ENCODE results near the gene RGS3. TPM values are rescaled to one million over a fixed set of nuclear protein-coding genes. Genes with fewer than 3 reads are reported as not detected.

Gene RGS3
- total and polyA plus RNA-seq, 2 of the 13 experiments (the other 11 are each of a cell fraction or from before 2014, with no cell fraction given) = 17.1 to 28.8 TPM

- no TSS peak for BruUV-seq (replicated peaks)
- POLR2A ChIA-PET = interaction anchor here (0.7 kb wide), 1 partner anchor 51 kb away, joined by 3 read pairs; no protein-coding TSS in a partner anchor
- TF ChIP-seq GATA4 (IDR thresholded peaks at IDR 0.05; ENCODE audit: borderline replicate concordance, low read depth) (no peak), SOX5 (CRISPR knock-in tag; IDR thresholded peaks at IDR 0.05; ENCODE audit: borderline replicate concordance) (no peak), ZNF746 (CRISPR knock-in tag; IDR thresholded peaks at IDR 0.05) (no peak), KIAA2018 (CRISPR knock-in tag; IDR thresholded peaks at IDR 0.05; ENCODE audit: borderline replicate concordance) (no peak), ZSCAN9 (CRISPR knock-in tag; IDR thresholded peaks at IDR 0.05; ENCODE audit: borderline replicate concordance) (no peak), IRF2 (CRISPR knock-in tag; IDR thresholded peaks at IDR 0.05) (no peak), ZNF574 (CRISPR knock-in tag; IDR thresholded peaks at IDR 0.05) (no peak), ARID4A (CRISPR knock-in tag; IDR thresholded peaks at IDR 0.05; ENCODE audit: borderline replicate concordance) (no peak), ZNF33A (CRISPR knock-in tag; IDR thresholded peaks at IDR 0.05; ENCODE audit: borderline replicate concordance) (no peak)
Measured at GRCh38 chr9:113513536-113513935, 50.0 kb downstream of the RGS3 start.

More at GRCh38 chr9:113513536-113513935, 50.0 kb downstream of the RGS3 start:
- in situ Hi-C loops (cut with HindIII; ENCODE audit: extremely low pct_ligation_motif_present, low pct_unique_long_range_greater_than_20kb) (no loop called here), intact Hi-C loops (cut with micrococcal nuclease; ENCODE audit: unreplicated experiment) (no loop called here)
- no peak for DNase-seq (ENCODE audit: low spot score)
- Histone ChIP-seq H3K27me3 (ENCODE audit: control insufficient read depth in 1 of 2, insufficient read depth in 2 of 2, low read length in 2 of 2) (no peaks in the 10 kb centered on the region), H3K4me3 (replicated peaks in 1 of 3; ENCODE audit: insufficient read depth in 1 of 3, low read depth in 2 of 3, low read length in 3 of 3) (no peak overlapping the region), H2AFZ (ENCODE audit: low read length) (no peak overlapping the region), H3K4me1 (ENCODE audit: insufficient read depth, low read length) (peaks cover 31% of the 10 kb centered on the region), H3K36me3 (replicated peaks in 1 of 2; ENCODE audit: control insufficient read depth in 1 of 2, insufficient read depth in 2 of 2, low read length in 2 of 2) (peaks cover 24 to 76% of the 10 kb centered on the region in 2 experiments), H3K9me3 (ENCODE audit: low read length) (no peaks in the 10 kb centered on the region), H3K27ac (ENCODE audit: extremely low read length, insufficient read depth, low read length) (no peak overlapping the region), H3K9ac (ENCODE audit: insufficient read depth, low read depth, low read length) (no peak overlapping the region), H3K79me2 (ENCODE audit: insufficient read depth, low read length) (no peaks in the 10 kb centered on the region), H4K20me1 (ENCODE audit: insufficient read depth, low read length) (no peaks in the 10 kb centered on the region), H3K4me2 (ENCODE audit: low read depth, low read length) (no peak overlapping the region)
- FAIRE-seq = no peak
- 94% methylated on average over 2 of the region's 2 CpGs for WGBS (ENCODE audit: low lambda C conversion rate)
- CTCF ChIA-PET (ENCODE audit: low intra/inter-chr PET ratio, low total read pairs) = no interaction called here
- no peak for ATAC-seq
